Esophagus squamous epithelium (tissue), 4 donors: ENCODE measurements around the gene SLC2A6.

ENCODE experiments used
- POLR2A ChIP-seq, 4 donors: fragments of 450-650 bp; IDR thresholded peaks; one replicate each; pipeline ENCODE4 v1.6.1; 2017; ENCODE audit warnings: antibody characterized with exemption in 4 of 4, mild to moderate bottlenecking in 4 of 4, moderate library complexity in 3 of 4
- TF ChIP-seq, protein P1 (sequence below), 6 experiments: fragments of 450-650 bp in 4 of 6; fragments of 200-600 bp in 2 of 6; sonication (generic) in 2 of 6; IDR thresholded peaks; one replicate each; pipeline ENCODE4 v1.5.1; 2016 to 2019; ENCODE audit warnings: antibody characterized with exemption in 6 of 6, mild to moderate bottlenecking in 4 of 6, moderate library complexity in 4 of 6

DNA sequence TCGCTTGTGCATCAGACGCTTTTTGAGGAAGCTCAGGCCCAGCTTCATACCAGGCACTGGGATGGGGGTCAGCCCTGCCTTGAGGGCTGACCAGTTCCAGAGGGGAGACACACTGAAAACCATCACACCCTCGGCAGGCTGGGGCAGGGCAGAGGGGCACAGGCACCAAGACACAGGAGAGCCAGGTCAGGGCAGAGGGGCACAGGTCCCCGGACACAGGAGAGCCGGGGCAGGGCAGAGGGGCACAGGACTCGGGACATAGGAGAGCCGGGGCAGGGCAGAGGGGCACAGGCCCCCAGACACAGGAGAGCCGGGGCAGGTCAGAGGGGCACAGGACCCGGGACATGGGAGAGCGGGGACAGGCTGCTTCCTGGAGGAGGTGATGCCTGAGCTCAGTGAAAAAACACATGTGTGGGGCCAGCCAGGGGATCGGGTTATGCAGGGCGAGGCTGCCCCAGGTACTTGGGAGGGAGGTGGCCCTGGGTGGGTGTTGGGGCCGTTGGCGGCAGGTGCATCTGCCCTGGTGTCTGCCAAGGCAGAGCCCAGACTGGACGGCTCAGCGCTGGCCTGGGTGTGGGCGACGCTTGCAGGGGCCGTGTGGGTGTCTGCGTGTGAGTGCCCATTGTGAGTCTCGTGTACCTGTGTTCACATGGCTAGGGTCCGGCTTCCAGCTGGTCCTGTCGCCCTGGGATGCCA is 15.1 kb upstream of the SLC2A6 start:
- no peak for TF ChIP-seq POLR2A (IDR thresholded peaks at IDR 0.05)
- TF ChIP-seq, protein P1, sequence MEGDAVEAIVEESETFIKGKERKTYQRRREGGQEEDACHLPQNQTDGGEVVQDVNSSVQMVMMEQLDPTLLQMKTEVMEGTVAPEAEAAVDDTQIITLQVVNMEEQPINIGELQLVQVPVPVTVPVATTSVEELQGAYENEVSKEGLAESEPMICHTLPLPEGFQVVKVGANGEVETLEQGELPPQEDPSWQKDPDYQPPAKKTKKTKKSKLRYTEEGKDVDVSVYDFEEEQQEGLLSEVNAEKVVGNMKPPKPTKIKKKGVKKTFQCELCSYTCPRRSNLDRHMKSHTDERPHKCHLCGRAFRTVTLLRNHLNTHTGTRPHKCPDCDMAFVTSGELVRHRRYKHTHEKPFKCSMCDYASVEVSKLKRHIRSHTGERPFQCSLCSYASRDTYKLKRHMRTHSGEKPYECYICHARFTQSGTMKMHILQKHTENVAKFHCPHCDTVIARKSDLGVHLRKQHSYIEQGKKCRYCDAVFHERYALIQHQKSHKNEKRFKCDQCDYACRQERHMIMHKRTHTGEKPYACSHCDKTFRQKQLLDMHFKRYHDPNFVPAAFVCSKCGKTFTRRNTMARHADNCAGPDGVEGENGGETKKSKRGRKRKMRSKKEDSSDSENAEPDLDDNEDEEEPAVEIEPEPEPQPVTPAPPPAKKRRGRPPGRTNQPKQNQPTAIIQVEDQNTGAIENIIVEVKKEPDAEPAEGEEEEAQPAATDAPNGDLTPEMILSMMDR (IDR thresholded peaks at IDR 0.05), result no peak
